Activated CD4-positive, alpha-beta T cell treated with anti-CD3 and anti-CD28 coated beads, Interleukin-2, amount 10 ng/mL, durations not matched to agents 24 days and 14 days (primary cell): ENCODE results near the gene KIF13A. TPM values are rescaled to one million over a fixed set of nuclear protein-coding genes. Genes with fewer than 3 reads are reported as not detected.
"Not testable (repeated sequence)": the region's sequence is repeated elsewhere in the genome, so short reads cannot be mapped to it uniquely, and the experiment has no call there.

ENCODE experiments used
- DNase-seq: peaks from one replicate; pipeline ENCODE4 v3.0.0; 2022
- H3K27ac Mint-ChIP-seq: one replicate; pipeline ENCODE4 v1.8.0; 2022; ENCODE audit warnings: mild to moderate bottlenecking, mixed read lengths
- H3K27me3 Mint-ChIP-seq: one replicate; pipeline ENCODE4 v1.8.0; 2022; ENCODE audit warnings: mixed read lengths
- H3K36me3 Mint-ChIP-seq: one replicate; pipeline ENCODE4 v1.8.0; 2022; ENCODE audit warnings: low read depth, mild to moderate bottlenecking, mixed read lengths
- H3K4me1 Mint-ChIP-seq: one replicate; pipeline ENCODE4 v1.8.0; 2021; ENCODE audit warnings: mixed read lengths
- H3K4me3 Mint-ChIP-seq: one replicate; pipeline ENCODE4 v1.8.0; 2022; ENCODE audit warnings: mild to moderate bottlenecking, moderate library complexity, mixed read lengths
- H3K9me3 Mint-ChIP-seq: one replicate; pipeline ENCODE4 v1.8.0; 2021; ENCODE audit warnings: mixed read lengths
- intact Hi-C: fragments of 100-400 bp; cut with micrococcal nuclease; formaldehyde crosslinking; loops from one replicate; pipeline ENCODE4 v1.15.1; 2023
- total RNA-seq: library from RNA; stranded (reverse); gene quantifications from 2 replicates; pipeline ENCODE4 v1.2.3, GENCODE V29; 2022

Gene KIF13A
- total RNA-seq, 1 donor from 2014 or later, result not detected

- DNase-seq, result no peak
- Mint-ChIP-seq H3K36me3 (peaks cover 3% of the 10 kb centered on the region), H3K4me3 (no peak overlapping the region), H3K4me1 (peaks cover 14% of the 10 kb centered on the region), H3K9me3 (peaks cover 13% of the 10 kb centered on the region), H3K27ac (no peak overlapping the region), H3K27me3 (peaks cover 24% of the 10 kb centered on the region)
- intact Hi-C loops, result no loop called here
Measured at GRCh38 chr6:17905611-17906592, 81.5 kb downstream of the KIF13A start.

- Mint-ChIP-seq H3K9me3 (peaks cover 13% of the 10 kb centered on the region), H3K36me3 (peaks cover 3% of the 10 kb centered on the region), H3K4me3 (no peak overlapping the region), H3K27ac (no peak overlapping the region), H3K27me3 (peaks cover 24% of the 10 kb centered on the region), H3K4me1 (peaks cover 10% of the 10 kb centered on the region)
- DNase-seq, result no peak
- intact Hi-C loops, result no loop called here
Measured at GRCh38 chr6:17904491-17905120, 82.8 kb downstream of the KIF13A start.

- Mint-ChIP-seq H3K4me3 (no peak overlapping the region), H3K4me1 (peaks cover 9% of the 10 kb centered on the region), H3K27ac (no peak overlapping the region), H3K9me3 (peaks cover 9% of the 10 kb centered on the region), H3K36me3 (no peaks in the 10 kb centered on the region), H3K27me3 (peaks cover 22% of the 10 kb centered on the region)
- intact Hi-C loops, result no loop called here
- DNase-seq, result no peak
Measured at GRCh38 chr6:17902974-17903373, 84.5 kb downstream of the KIF13A start.

GRCh38 chr6:17901493-17901892 is 85.9 kb downstream of the KIF13A start:
- intact Hi-C loops, result no loop called here
- Mint-ChIP-seq H3K4me3 (no peak overlapping the region), H3K36me3 (no peaks in the 10 kb centered on the region), H3K27ac (no peak overlapping the region), H3K4me1 (no peaks in the 10 kb centered on the region), H3K27me3 (peaks cover 14% of the 10 kb centered on the region), H3K9me3 (peaks cover 7% of the 10 kb centered on the region)
- no peak for DNase-seq

- H3K9me3 Mint-ChIP-seq, result peaks cover 15% of the 10 kb centered on the region
- peaks cover 9% of the 10 kb centered on the region for H3K27me3 Mint-ChIP-seq
- no peak overlapping the region for H3K27ac Mint-ChIP-seq
- H3K4me3 Mint-ChIP-seq, result no peak overlapping the region
- no peaks in the 10 kb centered on the region for H3K4me1 Mint-ChIP-seq
- intact Hi-C loops, result no loop called here
- no peak for DNase-seq
- H3K36me3 Mint-ChIP-seq, result no peaks in the 10 kb centered on the region
Measured at GRCh38 chr6:17900011-17900410, 87.4 kb downstream of the KIF13A start.

GRCh38 chr6:17899491-17899890 is 87.9 kb downstream of the KIF13A start:
- H3K36me3 Mint-ChIP-seq, result no peaks in the 10 kb centered on the region
- H3K27ac Mint-ChIP-seq, result no peak overlapping the region
- H3K27me3 Mint-ChIP-seq, result peaks cover 9% of the 10 kb centered on the region
- intact Hi-C loops, result no loop called here
- no peaks in the 10 kb centered on the region for H3K4me1 Mint-ChIP-seq
- DNase-seq, result no peak
- H3K9me3 Mint-ChIP-seq, result peaks cover 16% of the 10 kb centered on the region
- H3K4me3 Mint-ChIP-seq, result no peak overlapping the region

- H3K36me3 Mint-ChIP-seq, result no peaks in the 10 kb centered on the region
- H3K27ac Mint-ChIP-seq, result no peak overlapping the region
- no peaks in the 10 kb centered on the region for H3K4me1 Mint-ChIP-seq
- intact Hi-C loops, result no loop called here
- no peak for DNase-seq
- no peak overlapping the region for H3K4me3 Mint-ChIP-seq
- H3K9me3 Mint-ChIP-seq, result peaks cover 16% of the 10 kb centered on the region
- H3K27me3 Mint-ChIP-seq, result peaks cover 5% of the 10 kb centered on the region
Measured at GRCh38 chr6:17897681-17898080, 89.8 kb downstream of the KIF13A start.

- Mint-ChIP-seq H3K4me1 (no peaks in the 10 kb centered on the region), H3K9me3 (peaks cover 22% of the 10 kb centered on the region), H3K36me3 (no peaks in the 10 kb centered on the region), H3K27me3 (peaks cover 7% of the 10 kb centered on the region), H3K27ac (no peak overlapping the region), H3K4me3 (no peak overlapping the region)
- DNase-seq, result no peak
- intact Hi-C loops, result no loop called here
Measured at GRCh38 chr6:17894905-17895304, 92.5 kb downstream of the KIF13A start.

- Mint-ChIP-seq H3K27me3 (peaks cover 9% of the 10 kb centered on the region), H3K27ac (no peak overlapping the region), H3K4me3 (no peak overlapping the region), H3K9me3 (peaks cover 22% of the 10 kb centered on the region), H3K4me1 (no peaks in the 10 kb centered on the region), H3K36me3 (no peaks in the 10 kb centered on the region)
- no peak for DNase-seq
- intact Hi-C loops, result no loop called here
Measured at GRCh38 chr6:17894191-17894590, 93.2 kb downstream of the KIF13A start.

- Mint-ChIP-seq H3K9me3 (peaks cover 18% of the 10 kb centered on the region), H3K27ac (no peak overlapping the region), H3K4me3 (no peak overlapping the region), H3K27me3 (peaks cover 11% of the 10 kb centered on the region), H3K36me3 (no peaks in the 10 kb centered on the region), H3K4me1 (no peaks in the 10 kb centered on the region)
- no peak for DNase-seq
- intact Hi-C loops, result no loop called here
Measured at GRCh38 chr6:17892097-17892686, 95.2 kb downstream of the KIF13A start.

- intact Hi-C loops, result no loop called here
- H3K36me3 Mint-ChIP-seq, result no peaks in the 10 kb centered on the region
- no peak overlapping the region for H3K27ac Mint-ChIP-seq
- peaks cover 10% of the 10 kb centered on the region for H3K9me3 Mint-ChIP-seq
- H3K4me3 Mint-ChIP-seq, result no peak overlapping the region
- peaks cover 23% of the 10 kb centered on the region for H3K27me3 Mint-ChIP-seq
- H3K4me1 Mint-ChIP-seq, result no peaks in the 10 kb centered on the region
- DNase-seq, result no peak
Measured at GRCh38 chr6:17890309-17890708, 97.1 kb downstream of the KIF13A start.

GRCh38 chr6:17889777-17890176 is 97.7 kb downstream of the KIF13A start:
- H3K27ac Mint-ChIP-seq, H3K4me3 Mint-ChIP-seq, H3K9me3 Mint-ChIP-seq, H3K36me3 Mint-ChIP-seq, H3K4me1 Mint-ChIP-seq, DNase-seq: not testable (repeated sequence)
- intact Hi-C loops, result loop anchor here (5.0 to 10.0 kb wide), 2 partner anchors 103 to 225 kb away; no protein-coding TSS in a partner anchor
- H3K27me3 Mint-ChIP-seq, result peaks cover 25% of the 10 kb centered on the region

GRCh38 chr6:17886891-17887290 is 100.5 kb downstream of the KIF13A start:
- H3K9me3 Mint-ChIP-seq, result peaks cover 1% of the 10 kb centered on the region
- no peak overlapping the region for H3K27ac Mint-ChIP-seq
- H3K36me3 Mint-ChIP-seq, result no peaks in the 10 kb centered on the region
- intact Hi-C loops, result loop anchor here (5.0 to 10.0 kb wide), 2 partner anchors 105 to 228 kb away; no protein-coding TSS in a partner anchor
- peaks cover 12% of the 10 kb centered on the region for H3K4me1 Mint-ChIP-seq
- peaks cover 35% of the 10 kb centered on the region for H3K27me3 Mint-ChIP-seq
- H3K4me3 Mint-ChIP-seq, result no peak overlapping the region
- DNase-seq, result no peak
